ENCODE measurements around the gene MCFD2.
A peak's percentile ranks its signal among the peaks of the same experiment; 100 is the strongest.
"Not testable (repeated sequence)": the region's sequence is repeated elsewhere in the genome, so short reads cannot be mapped to it uniquely, and the experiment has no call there.

The MCFD2 gene

DNA sequence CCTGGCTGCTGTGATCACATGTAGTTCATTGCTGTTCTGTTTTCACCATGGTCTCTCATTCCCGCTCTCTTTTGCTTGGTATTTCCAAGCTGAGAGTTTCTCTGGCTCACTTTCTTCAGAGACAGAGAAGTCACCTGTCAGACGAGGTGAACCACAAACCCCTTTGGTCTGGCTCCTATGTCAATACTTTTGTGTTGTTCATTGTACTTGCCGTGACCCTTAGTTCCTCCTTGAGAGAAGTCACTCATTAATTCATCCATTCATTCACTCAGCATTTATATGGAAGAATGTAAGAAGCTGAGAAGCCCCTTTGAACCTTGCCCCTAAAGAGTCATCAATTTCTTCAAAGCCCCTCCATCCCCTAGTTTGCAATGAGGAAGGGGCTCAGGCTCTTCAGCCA is 15.2 kb downstream of the MCFD2 start:
- no peak for DNase-seq

DNA sequence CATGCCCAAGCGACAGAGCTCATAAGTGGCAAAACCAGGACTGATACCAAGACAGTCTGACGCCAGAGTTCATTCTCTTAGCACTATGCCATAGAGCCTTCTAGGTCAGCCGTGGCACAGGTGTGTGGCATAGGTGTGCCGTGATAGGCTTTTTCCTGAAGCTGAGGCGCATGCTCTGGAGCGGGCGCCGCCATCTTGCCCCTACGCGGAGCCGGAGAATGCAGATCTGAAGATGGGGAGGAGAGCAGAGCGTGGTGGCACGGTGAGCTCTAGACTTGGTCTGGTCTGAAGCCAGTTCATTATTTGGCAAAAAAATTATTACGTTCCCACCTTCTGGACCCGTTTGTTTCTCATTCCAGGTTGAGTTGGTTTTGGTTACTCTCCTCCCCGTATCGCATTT is 16.6 kb downstream of the MCFD2 start:
- no peak for DNase-seq

DNA sequence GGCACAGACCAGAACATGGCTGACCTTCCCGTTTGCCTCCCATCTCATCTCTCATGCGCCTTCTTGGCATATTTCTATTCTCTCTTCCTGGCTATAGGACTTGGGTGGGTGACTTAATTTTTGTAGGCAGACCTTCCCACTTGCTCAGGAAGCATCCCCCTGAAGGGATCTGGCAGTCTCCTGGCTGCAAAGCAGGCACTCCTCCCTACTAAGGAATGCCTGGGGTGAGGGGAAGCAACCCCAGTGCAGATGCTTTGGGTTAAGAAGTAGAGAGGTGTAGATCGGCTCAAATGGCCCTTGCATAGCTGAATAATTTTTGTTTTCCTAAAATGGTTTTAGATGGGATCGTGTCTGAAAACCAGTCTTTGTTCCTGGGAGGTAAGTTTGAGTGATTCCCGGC is 17.6 kb downstream of the MCFD2 start:
- no peak for DNase-seq

DNA sequence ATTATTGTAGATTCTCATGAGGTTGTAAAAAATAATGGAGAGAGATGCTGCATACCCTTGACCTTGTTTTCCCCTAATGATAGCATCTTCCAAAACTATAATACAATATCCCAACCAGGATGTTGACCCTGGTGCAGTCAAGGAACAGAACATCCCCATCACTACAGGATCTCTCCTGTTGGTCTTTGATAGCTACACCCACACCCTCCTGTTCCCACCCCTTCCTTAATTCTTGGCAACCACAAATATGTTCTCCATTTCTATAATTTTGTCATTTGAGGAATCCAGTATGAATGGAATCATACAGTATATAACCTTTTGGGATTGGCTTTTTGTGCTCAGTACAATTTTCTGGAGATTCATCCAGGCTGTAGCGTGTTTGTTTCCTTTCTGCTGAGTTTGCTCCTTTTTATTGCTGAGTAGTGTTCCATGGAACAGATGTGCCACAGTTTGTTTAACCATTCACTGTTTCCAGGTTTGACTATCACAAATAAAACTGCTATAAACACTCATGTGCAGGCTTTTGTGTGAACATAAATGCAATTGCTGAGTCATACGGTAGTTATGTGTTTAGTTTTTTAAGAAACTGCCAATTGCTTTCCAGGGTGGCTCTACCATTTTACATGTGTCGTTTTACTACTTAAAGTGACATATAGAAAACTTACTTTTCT is 22.2 kb downstream of the MCFD2 start:
- DNase-seq = no peak

DNA sequence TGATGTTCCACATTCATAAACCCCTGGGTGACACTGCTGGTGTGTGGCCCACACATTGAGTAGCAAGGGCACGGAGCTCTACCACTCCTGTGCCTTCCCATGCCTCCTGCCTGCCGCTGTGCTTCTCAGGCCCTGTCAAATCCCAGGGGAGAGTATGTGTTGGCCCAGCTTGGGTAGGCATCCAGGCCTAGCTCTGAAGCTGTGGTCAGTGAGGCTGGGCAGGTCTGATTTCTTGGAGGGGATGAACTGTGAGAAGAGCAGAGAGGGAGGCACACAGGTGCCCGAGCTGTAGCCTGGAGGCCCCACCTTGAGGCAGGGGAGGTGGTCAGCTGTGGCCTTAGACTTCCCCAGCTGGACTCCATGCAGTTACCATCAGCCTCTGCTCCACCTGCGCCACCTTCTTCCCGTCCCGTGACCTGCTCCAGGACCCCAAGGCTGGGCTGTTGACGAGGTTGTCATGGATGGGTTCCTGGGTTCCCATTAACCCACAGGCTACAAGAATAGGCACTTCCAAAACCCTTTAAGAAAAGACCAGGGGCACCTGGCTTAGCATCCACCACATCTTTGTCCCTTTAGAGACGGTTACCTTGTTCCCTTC is 23.6 kb downstream of the MCFD2 start:
- DNase-seq = no peak

DNA sequence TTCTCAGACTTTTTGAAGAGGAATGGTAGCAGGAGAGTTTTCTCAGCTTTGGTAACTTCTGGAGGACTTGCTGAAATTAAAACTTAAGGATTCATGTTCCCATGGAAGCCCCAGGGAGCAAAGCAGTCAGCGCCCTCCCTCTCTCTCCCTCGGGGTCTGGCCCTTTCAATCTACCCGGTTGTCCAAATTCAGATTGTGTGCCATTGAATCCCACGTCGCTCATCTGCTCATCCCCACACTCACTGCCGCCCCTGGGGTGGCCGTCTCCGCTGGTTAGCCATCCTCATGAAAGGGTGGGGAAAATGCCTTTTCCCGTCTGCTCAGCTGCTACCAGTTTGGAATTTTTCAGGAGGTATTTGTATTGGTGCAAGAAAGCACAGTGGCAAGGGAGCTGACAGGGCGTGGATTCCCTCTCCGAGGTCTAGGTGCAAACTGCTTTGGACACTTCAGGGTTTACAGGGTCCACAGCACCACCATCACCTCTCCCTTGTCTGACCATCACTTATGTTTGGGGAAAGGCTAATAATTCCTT is 27.1 kb downstream of the MCFD2 start:
- no peak for DNase-seq

DNA sequence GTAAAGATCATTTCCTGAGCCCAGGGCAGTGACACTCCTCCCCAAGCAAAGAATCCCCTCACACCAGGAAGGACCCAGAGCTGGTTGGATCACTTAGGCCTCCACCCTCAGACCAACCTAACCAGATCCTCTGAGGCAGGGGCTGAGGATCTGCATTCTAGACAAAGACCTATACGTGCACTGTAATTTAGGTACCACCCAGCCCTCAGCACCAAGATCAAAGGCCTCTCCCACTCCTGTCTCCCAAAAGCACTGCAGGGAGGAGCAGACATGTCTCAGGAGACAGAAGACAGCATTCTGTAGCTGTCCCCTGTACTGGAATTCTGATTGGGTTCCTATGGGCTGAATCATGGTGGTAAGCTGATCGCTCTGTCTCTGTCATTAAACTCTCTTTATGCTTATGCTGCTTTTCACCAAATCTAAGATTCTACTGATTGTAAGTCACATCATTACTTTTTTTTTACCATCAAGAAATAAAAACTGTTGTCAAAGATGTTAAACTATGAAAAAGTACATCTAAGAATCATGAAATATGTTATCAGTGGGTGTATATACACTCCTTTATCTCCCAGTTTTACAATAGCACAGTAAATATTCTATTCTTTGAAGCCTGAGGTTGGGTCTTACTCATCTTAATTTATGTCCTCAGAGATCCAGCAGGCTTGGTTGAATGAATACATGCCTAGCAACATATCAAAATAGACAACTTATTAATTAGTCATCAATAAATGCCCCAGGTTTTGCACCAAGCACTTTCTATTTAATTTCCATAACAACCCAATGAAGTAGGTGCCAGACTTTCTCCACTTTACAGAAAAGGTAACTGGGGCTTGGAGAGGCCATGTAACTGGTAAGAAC is 28.3 kb downstream of the MCFD2 start:
- DNase-seq = no peak

DNA sequence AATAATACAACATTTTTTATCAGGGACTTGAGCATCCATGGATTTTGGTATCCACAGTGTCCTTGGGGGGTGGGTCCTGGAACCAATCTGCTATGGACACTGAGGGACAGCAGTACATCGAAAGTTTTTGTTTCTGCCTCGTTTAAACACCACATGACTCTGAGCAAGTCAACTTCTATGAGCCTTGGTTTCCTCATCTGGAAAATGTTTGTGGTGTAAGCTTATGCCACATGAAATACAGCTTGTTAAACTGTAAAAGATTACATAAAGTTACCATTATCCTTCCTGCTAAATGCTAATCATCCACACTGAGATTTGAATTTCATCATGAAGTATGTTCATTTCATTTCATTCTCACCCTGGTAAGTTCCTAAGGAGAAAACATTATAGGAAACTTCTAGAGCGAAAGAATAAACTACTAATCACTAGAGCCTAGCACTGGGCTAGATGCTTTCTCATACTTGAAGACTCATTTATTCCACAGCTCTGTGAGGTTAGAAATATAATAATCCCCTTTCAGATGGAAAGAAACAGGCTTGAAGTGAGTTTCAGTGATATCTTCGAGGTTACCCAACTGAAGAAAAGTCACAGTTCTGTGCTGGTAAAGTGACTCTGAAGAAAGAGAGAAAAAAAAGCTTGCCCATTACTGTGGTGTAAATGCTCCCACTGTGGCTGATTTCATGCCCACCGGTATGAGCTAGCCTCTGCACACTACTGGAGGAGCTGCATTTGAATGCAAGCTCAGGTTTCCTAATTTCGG is 29.2 kb downstream of the MCFD2 start:
- no peak for DNase-seq

DNA sequence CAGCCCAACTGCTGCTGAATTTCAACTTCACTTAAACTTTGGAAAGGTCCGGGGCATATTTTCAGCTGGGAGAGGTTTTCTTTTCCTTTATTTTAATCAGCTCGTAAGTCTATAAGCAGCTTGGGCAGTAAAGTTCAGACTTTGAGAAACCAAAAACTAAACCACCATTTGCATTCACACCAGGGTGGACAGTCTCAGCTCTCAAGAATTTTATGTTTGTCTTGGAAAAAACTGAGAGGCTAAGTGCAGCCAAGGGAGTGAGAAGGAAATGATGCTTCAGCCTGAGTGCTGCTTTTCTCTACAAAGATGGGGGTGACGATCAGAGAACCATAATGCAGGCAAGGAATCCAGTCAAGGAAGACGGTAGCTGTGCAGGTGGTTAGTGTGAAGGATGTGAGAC is 30.2 kb downstream of the MCFD2 start:
- no peak for DNase-seq

DNA sequence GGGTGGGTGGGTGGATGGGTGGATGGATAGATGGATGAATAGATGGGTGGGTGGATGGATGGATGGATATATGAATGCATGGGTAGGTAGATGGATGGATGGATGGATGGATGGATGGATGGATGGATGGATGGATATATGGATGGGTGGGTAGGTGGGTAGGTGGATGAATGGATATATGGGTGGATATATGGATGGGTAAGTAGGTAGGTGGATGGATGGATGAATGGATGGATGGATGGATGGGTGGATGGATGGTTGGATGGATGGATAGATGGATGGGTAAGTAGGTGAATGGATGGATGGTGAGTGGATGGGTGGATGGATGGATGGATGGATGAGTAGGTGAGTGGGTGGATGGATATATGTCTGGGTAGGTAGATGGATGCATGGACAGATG is 36.1 kb downstream of the MCFD2 start:
- no peak for DNase-seq

DNA sequence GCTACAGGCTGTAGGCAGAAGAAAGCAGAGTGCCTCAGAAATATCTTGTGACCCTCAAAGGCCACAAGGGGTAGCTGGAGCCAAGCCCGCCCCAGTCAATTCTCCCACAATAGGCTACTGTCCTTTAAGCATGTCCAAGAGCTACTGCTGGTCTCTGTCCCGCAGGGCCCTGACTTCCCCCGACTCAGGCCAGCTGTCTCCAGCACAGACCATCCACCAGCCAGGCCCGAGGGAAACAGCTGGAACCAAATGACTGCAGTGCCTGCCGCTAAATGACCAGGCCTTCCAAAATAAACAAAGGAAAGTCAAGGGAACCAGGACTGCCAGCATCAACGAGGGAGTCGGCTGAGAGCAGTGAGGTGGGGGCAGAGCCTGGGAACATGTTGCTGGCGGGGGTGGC is 36.7 kb downstream of the MCFD2 start:
- peak; percentile 70 for DNase-seq

DNA sequence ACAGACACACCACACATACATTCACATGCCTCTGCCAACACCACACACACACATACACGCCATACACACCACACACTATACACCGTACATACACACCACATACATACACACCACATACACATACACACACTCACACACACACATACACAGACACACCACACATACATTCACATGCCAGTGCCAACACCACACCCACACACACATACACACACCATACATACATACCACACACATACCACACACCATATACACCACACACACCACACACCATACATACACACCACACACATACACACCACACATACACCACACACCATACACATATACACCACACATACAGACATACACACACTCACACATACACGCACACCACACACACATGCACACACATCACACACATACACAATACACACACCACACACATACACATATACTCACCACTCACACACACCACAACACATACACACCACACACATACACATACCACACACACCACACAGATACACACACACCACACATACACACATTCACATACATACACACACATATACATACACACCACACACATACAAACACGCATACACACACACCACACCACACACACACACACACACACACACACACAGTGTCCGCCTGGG is 37.2 kb downstream of the MCFD2 start:
- no peak for DNase-seq

DNA sequence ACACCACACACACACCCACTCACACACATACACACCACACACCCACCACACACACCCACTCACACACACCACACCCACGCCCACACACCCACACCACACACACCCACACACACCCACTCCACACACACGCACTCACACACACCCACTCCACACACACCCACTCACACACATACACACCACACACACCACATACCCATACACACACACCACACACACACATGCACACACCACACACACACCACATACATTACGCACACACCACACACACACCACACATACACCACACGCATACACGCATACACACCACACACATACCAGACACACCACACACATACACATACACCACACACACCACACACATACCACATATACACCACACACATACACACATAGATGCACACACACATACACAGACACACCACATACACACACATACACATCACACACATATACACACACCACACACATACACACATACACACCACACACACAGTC is 37.9 kb downstream of the MCFD2 start:
- DNase-seq = no peak

DNA sequence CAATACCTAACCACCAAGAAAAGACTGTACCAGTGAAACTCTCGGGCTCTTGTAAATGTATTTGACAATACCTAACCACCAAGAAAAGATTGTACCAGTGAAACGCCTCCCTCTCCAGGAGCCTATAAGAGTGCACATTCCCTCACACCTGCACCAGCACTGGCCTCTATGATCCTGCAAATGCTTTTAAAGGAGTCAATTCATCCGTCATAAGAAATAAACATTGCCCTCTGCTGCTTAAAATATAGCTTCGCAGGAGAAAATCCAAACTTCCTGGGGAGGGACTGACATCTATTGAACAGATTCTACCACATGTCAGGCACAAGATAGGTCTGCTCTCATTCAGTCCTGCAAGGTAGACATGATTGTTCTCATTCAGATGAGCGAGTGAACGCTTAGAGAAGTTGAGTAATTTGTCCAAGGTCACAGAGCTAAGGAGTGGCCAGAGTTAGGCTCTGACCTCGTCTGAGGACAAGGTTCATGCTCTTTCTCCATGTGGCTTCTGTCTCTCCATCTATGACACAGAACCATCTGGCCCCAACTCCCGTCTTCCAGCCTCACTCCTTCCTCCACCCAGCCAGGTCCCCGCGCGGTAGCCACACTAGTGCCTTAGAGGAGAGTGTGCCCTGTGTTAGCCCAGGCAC is 38.7 kb downstream of the MCFD2 start:
- DNase-seq = no peak

DNA sequence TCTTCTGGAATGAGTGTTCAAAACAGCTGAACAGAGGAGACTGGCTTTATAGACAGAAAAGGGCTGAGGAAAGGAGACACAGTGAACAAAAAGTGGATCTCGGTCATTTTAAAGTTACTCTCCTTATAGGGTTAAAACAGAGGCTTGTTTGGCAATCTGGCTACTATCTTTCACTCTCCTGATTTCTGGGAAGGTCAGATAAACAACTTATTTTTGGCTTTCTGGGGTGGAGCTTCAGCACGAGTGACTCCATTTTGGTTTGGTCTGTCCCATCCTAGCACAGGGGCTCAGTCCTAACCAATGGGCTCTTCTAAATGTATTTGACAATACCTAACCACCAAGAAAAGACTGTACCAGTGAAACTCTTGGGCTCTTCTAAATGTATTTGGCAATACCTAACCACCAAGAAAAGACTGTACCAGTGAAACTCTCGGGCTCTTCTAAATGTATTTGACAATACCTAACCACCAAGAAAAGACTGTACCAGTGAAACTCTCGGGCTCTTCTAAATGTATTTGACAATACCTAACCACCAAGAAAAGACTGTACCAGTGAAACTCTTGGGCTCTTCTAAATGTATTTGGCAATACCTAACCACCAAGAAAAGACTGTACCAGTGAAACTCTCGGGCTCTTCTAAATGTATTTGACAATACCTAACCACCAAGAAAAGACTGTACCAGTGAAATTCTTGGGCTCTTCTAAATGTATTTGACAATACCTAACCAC is 39.5 kb downstream of the MCFD2 start:
- not testable (repeated sequence) for DNase-seq

DNA sequence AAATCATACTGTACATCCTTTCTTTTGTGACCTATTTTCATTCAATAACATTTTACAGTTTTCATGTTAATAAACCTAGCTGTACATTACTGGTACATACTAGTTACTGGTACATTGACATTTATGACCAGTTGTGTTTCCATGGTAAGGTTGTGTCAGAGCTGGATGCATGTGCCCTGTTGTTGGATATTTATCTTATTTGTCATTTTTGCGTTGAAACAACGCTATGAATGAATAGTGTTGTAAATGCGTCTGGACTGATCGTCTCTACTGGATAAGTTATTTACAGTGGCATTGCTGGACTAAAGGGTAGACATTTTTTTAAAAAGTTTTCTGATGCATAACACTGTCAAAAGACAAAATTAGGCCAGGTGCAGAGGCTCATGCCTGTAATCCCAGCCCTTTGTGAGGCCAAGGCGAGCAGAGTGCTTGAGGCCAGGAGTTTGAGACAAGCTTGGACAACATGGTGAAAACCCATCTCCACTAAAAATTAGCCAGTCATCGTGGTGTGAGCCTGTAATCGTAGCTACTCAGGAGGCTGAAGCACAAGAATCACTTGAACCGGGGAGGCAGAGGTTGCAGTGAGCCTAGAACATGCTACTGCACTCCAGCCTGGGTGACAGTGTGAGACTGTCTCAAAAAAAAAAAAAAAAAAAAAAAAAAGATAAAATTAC is 40.2 kb downstream of the MCFD2 start:
- DNase-seq = no peak

DNA sequence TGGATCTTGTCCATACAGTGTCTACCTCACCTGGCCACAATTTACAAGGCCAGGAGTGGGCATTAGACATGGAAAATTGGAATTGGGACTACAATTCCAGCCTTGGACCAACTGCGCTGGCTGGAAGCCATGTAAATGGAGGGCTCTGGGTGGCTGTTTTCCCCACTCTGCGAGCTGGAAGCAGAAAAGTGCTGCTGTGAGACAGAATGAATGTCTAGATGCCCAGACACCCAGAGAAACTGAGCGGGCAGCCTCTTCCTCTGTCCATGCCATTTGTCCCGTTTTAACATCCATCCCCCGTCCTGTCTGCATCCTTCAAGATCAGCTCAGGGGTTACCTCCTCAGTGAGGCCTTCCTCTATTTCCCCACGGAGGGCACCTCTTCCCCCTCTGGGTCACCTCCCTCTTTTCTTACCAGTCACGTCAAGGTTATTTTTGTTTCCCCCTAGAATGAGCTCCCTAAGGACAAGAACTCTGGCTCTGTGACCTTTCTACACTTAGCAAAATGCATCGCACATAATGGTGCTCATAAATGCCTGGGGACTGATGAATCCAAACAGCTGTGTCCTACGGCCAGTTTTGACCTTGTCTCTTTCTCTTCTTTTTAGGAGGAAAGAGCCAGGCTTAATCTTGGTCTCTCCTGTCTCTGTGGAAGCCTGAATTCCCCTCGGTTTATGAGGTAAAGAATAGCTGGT is 41.2 kb downstream of the MCFD2 start:
- DNase-seq = no peak

DNA sequence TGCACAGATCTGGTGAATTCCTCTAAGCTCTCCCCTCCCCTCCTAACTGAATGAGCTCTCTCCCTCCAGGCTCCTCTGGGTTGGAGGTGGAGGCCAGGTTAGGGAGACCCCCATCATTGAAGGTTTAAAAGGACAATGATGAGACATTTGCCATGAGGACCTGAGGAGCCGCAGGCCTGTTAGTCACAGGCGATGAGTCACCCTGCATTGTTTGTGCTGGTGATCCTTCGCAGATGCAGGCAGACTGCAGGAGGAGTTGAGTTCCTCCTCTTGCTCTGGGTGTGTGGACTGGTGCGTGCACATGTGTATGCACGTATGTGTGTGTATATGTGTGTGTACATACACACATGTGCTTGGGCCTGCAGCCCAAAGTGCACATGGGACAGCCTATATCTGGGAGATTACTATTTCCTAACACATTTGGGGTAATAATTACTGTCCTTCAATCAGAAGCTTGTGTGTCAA is 42.0 kb downstream of the MCFD2 start:
- no peak for DNase-seq

DNA sequence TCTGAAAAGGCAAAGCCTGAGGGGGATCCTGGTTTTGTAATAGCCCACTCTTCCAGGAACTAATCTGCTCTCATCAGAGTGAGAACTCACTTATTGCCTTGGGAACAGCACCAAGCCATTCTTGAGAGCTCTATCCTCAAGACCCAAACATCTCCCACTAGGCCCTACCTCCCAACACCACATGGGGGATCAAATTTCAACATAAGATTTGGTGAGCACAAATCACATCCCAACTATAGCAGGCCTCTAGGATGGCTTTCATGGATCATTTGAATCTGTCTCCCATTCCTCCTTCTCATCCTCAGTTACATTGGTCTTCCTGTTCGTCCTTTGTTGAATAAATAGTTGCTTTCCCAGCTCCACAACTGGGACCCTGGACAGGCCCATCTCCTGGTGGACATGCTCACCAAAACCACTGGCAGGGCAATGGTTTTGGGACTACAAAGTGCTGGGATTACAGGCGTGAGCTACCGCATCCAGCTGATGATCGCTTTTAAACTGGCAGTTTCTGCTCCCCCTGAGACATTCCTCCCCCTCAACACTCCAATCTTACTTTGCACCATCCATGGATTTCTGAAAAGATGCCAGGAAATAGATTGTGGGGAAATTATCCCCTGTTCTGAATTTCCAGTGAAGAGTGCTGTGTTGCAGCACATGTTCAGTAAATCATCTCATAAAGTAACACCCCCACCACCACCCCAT is 42.6 kb downstream of the MCFD2 start:
- DNase-seq = no peak
